H1 (cell line): ENCODE measurements around the gene PVR. TPM values are rescaled to one million over a fixed set of nuclear protein-coding genes. Genes with fewer than 3 reads are reported as not detected.

ENCODE experiments used
- polyA plus RNA-seq, 7 experiments: library from polyadenylated mRNA; depleted of rRNA in 3 of 7; stranded (reverse) in 5 of 7; unstranded in 2 of 7; fragments of >200 nt in 5 of 7; fragments of 200-250 nt in 2 of 7; gene quantifications; 1 replicate in 5 of 7; 2 replicates in 1 of 7; 4 replicates in 1 of 7; pipeline versions ENCODE4 v1.2.1 to v1.2.3, GENCODE V29; 2011 to 2013; ENCODE audit warnings: missing spikeins in 2 of 7, mixed read lengths in 2 of 7
- total RNA-seq: library from RNA; stranded (reverse); fragmentation: NEBNext Ultra II Directional; extraction: Animal tissue kit (Norgen Biotek cat#: 25700); gene quantifications from 2 replicates; pipeline ENCODE4 v1.2.1, GENCODE V29; 2021
- TF ChIP-seq, protein P1 (sequence below): fragments of 300-600 bp; sonication (generic); IDR thresholded peaks from 2 replicates; pipeline ENCODE4 v1.7.1; 2012; ENCODE audit warnings: low read length, moderate library complexity, mild to moderate bottlenecking, inconsistent platforms; ENCODE audit not compliant: insufficient replicate concordance

The PVR gene
- total and polyA plus RNA-seq, 2 of the 8 experiments (the other 6 are each of a cell fraction or from before 2014, with no cell fraction given), result 13.3 to 14.8 TPM

DNA sequence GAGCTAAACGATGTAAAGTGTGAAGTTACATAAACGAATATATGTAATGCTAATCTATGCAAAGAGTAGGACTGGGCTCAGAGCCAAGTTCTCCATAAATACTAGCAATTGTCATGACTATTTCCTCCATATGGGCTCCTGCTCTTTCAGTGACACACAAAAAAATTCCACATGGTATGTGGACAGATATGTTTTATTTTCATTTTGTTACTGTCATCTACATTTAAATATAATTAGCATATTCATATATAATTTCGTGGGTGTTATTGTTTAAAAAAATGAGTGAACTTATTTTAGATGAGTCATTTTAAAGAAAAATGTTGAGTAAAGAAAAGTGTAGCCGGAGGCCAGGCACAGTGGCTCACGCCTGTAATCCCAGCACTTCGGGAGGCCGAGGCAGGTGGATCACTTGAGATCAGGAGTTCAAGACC lies 35.3 kb upstream of the PVR start (continued):
- TF ChIP-seq, protein P1, sequence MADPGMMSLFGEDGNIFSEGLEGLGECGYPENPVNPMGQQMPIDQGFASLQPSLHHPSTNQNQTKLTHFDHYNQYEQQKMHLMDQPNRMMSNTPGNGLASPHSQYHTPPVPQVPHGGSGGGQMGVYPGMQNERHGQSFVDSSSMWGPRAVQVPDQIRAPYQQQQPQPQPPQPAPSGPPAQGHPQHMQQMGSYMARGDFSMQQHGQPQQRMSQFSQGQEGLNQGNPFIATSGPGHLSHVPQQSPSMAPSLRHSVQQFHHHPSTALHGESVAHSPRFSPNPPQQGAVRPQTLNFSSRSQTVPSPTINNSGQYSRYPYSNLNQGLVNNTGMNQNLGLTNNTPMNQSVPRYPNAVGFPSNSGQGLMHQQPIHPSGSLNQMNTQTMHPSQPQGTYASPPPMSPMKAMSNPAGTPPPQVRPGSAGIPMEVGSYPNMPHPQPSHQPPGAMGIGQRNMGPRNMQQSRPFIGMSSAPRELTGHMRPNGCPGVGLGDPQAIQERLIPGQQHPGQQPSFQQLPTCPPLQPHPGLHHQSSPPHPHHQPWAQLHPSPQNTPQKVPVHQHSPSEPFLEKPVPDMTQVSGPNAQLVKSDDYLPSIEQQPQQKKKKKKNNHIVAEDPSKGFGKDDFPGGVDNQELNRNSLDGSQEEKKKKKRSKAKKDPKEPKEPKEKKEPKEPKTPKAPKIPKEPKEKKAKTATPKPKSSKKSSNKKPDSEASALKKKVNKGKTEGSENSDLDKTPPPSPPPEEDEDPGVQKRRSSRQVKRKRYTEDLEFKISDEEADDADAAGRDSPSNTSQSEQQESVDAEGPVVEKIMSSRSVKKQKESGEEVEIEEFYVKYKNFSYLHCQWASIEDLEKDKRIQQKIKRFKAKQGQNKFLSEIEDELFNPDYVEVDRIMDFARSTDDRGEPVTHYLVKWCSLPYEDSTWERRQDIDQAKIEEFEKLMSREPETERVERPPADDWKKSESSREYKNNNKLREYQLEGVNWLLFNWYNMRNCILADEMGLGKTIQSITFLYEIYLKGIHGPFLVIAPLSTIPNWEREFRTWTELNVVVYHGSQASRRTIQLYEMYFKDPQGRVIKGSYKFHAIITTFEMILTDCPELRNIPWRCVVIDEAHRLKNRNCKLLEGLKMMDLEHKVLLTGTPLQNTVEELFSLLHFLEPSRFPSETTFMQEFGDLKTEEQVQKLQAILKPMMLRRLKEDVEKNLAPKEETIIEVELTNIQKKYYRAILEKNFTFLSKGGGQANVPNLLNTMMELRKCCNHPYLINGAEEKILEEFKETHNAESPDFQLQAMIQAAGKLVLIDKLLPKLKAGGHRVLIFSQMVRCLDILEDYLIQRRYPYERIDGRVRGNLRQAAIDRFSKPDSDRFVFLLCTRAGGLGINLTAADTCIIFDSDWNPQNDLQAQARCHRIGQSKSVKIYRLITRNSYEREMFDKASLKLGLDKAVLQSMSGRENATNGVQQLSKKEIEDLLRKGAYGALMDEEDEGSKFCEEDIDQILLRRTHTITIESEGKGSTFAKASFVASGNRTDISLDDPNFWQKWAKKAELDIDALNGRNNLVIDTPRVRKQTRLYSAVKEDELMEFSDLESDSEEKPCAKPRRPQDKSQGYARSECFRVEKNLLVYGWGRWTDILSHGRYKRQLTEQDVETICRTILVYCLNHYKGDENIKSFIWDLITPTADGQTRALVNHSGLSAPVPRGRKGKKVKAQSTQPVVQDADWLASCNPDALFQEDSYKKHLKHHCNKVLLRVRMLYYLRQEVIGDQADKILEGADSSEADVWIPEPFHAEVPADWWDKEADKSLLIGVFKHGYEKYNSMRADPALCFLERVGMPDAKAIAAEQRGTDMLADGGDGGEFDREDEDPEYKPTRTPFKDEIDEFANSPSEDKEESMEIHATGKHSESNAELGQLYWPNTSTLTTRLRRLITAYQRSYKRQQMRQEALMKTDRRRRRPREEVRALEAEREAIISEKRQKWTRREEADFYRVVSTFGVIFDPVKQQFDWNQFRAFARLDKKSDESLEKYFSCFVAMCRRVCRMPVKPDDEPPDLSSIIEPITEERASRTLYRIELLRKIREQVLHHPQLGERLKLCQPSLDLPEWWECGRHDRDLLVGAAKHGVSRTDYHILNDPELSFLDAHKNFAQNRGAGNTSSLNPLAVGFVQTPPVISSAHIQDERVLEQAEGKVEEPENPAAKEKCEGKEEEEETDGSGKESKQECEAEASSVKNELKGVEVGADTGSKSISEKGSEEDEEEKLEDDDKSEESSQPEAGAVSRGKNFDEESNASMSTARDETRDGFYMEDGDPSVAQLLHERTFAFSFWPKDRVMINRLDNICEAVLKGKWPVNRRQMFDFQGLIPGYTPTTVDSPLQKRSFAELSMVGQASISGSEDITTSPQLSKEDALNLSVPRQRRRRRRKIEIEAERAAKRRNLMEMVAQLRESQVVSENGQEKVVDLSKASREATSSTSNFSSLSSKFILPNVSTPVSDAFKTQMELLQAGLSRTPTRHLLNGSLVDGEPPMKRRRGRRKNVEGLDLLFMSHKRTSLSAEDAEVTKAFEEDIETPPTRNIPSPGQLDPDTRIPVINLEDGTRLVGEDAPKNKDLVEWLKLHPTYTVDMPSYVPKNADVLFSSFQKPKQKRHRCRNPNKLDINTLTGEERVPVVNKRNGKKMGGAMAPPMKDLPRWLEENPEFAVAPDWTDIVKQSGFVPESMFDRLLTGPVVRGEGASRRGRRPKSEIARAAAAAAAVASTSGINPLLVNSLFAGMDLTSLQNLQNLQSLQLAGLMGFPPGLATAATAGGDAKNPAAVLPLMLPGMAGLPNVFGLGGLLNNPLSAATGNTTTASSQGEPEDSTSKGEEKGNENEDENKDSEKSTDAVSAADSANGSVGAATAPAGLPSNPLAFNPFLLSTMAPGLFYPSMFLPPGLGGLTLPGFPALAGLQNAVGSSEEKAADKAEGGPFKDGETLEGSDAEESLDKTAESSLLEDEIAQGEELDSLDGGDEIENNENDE, result no peak
